Islet precursor cell (in vitro differentiated cells): Measurements from ENCODE around the gene IL17C.

Experiments
- DNase-seq: peaks from one replicate; pipeline ENCODE4 v3.0.0-alpha.2; 2018

IL17C gene

DNA sequence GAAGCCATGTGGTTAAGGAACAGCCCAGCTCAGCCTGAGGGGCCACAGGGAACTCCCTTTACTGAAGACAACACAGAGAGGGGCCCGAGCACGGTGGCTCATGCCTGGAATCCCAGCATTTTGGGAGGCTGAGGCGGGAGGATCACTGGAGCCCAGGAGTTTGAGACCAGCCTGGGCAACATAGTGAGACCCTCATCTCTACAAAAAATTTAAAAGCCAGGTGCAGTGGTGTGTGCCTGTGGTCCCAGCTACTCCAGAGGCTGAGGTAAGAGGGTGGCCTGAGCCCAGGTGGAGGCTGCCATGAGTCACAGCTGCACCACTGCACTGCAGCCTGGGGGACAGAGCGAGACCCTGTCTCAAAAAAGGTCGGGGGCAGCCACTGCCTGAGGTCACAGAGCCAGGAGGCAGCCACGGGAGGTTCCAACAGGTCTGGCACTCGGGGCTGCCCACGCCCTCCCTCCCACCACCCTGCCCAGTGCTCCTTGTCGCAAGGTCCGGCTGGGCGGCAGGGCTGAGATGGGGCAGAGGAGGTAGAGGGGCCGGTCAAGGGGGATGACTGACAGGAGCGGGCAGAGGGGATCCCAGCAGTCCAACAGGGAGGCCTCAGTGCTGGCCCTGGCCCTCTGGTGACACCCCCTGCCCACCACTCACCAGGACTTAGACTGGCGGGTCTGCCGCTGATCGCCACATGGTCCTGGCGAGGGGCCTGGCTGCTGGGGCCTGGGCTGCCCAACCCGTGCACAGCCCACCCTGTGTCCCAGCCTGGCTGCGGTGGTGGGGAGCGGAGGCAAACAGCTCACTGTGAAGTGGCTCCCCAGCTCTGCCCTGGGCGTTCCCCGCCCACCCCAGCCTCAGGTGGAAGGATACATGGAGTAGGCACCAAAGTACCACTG is 9.1 kb downstream of the IL17C start:
- DNase-seq: no peak

DNA sequence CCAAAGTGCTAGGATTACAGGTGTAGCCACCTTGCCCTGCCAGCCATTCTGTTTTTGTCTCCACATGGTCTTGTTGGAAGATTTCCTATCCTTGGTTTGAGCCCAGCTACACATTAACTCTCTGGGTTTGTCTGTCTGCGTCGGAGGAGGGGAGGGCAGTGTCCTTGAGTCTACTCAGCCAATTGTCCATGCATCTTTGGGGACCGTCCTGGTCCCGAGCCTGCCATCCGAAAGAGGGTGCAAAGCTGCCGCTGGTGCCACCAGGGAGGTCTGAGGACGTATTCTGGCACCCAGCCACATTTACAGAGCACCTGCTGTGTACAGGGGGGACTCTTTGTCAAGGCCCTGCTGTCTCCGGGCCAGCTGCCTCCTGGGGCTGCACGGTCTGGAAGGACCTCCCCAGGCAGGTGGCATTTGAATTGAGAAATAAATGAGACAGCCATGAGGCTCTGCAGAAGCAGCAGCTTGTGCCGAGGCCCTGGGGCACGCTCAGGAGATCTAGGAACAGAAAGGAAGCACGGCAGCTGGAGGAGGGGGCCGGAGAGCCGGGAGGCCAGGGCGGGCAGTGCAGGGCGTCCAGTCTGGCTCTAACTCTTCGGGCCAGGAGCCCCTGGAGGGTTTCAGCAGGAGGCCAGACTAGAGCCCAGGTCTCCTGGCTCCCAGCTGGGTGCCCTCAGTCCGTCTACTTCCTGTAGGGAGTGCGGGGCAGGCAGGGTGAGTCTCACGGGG is 11.0 kb downstream of the IL17C start:
- DNase-seq: no peak

DNA sequence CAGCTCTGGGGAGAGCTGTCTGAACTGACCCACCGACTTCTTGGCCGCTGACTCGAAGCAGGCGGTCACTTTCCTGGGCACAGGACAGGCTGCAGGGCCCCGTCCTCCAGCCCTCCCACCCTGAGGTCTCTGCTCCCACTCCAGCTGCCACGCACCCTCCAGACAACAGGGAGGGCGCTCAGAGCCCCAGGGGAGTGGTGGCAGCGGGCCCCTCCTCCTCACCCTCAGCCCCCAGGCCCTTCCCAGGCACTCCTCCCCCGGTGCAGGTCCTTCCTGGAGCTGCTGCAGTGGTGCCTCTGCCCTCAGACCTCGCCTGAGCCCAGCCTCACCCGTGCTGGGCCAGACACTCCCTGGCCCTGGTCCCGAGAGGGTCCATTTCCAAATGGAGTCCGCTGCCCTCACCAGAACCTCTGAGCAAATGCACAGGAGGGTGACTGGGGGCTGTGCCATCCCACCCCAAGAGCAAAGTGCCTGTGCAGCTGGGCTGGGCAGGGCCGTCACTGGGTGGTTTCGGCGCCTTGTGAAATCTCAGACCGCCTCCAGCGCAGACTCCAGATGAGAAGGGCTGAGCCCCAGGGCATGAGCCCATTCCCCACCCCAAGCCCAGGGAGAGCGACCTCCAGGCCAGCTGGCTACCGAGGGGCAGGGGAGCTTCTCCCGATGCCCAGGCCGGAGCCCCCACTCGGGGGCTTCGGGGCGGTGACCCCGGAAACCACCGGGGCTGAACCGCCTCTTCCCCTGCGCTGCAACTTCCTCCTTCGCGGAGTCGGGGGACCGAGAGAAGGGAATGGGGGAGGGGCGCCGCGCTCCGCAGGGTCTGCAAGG is 11.8 kb downstream of the IL17C start:
- no peak for DNase-seq

DNA sequence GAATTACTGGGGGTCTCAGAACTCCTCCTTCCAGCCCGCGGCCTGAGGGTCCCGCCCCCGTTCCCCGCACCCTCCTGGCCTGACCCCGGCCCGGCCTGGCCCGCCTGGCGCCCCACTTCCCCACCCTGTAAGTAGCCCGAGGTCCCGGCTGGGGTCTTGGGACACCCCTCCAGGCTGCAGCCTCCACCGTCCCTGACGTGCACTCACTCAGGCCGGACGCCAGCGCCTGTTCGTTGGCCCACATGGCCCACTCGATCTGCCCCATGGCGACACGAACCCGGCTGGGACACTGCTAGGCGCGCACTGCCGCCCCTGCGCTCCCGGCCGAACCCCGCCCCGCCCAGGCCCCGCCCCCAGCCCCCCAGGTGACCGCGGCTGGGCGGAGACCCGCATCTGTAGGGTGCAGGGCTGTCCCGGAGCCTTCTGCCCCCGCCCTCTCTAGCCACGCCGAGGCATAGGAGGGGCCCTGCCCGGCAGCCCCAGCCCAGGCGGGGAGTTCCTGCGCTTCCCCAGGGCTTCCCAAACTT is 12.4 kb downstream of the IL17C start, which contains the start of gene CYBA:
Gene CYBA (minus strand): TSS at position 305 of the 527 bp plus-strand sequence. CDS start 40 bp downstream, at position 265.
- peak; percentile 84 for DNase-seq

DNA sequence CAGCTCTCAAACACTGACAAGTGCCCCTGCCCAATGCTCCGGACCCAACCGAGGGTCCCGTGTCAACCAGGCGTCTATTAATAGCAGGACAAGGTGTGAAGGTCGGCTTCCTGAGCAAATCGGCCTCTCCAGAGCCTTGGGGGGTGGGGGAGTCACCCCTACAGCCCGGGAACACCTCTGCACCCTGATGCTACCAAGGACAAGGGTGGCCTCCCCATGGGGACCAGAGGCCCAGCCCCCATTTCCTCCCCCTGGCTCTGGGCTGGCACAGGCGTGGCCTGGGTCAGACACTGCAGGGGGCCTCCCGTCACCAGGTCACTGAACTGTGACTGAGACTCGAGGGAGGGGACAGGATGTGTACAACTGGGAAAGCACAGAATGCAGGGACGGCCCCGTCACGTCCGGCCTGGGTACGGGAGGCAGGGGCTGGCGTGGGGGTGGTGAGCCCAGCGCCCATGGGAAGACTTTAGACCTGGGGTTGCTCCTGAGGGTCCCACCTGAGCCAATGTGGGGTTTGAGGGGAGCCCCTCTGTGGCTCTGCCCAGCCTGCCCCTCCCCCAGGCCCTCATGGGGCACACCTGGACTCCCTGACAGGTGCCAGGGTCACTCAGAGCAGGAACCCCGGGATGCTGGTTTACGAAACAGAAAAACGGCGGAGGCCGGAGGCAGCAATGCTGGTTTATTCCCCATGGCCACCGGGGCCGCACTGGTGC is 13.1 kb downstream of the IL17C start:
- DNase-seq: no peak

DNA sequence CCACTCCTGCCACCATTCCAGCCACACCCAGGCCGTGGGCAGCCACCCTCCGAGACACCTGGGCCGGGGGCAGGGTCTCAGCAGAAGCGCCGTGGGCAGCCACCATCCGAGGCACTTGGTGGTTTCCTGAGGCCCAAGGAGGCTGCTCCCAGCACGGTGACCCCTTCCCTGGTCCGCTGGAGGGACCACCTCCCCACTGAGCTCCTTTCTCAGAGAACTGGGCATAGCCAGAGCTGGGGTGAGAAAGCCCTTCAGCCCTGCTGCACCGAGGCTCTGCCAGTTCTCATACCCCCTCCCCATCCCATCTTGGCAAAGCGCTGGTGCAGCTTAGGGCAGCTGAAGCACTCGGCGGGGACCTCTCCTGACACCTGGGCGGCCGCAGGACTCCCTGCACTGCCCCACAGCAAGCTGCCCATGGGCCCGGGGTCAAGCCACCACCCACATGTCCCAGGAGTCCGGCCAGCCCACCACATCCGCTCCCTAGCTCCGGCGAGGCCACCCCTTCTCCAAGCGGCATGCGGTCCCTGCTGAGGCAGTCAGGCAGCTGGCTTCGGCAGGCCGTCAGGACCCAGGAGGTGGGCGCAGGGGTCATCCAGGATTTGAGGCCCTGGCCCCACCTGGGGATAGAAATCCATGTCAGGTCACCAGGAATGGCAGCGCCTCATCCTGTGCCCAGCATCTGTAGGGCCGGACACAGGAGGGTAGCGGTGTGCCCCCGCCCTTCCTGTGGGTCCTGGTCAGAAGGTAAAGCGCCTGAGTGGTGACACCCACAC is 13.8 kb downstream of the IL17C start:
- no peak for DNase-seq

DNA sequence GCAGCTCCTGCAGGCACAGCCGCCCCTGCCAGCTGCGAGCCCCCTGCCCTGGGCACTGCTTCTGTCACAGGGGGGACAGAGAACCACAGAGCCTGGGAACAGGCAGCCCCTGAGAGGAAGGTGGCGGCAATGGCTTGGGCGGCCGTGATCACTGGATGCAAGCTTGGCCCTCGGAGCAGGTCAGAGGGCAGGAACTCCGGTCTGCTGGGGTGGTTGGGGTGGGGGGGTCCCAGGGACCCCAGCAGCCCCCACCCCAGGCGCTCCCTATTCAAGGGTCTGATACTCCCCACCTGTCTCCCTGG is 14.3 kb downstream of the IL17C start:
- no peak for DNase-seq

DNA sequence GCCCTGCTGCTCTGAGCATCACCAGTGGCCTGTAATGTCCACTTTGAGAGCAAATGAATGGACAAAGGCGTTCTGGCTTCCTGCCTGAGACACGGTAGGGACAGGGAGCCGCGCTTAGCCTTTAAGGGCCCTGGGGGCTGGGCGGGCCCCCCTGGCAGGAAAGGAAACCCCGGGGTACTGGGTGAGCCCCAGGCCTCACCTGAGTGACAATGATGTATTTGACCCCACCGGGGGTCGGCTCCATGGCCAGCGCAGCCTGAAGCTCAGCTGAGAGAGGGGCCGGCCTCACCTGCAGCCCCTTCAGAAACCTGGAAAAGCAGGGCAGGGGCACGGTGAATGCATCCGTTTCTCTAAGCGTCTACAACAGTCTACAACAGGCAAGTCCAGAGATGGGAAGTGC is 14.7 kb downstream of the IL17C start:
- no peak for DNase-seq

DNA sequence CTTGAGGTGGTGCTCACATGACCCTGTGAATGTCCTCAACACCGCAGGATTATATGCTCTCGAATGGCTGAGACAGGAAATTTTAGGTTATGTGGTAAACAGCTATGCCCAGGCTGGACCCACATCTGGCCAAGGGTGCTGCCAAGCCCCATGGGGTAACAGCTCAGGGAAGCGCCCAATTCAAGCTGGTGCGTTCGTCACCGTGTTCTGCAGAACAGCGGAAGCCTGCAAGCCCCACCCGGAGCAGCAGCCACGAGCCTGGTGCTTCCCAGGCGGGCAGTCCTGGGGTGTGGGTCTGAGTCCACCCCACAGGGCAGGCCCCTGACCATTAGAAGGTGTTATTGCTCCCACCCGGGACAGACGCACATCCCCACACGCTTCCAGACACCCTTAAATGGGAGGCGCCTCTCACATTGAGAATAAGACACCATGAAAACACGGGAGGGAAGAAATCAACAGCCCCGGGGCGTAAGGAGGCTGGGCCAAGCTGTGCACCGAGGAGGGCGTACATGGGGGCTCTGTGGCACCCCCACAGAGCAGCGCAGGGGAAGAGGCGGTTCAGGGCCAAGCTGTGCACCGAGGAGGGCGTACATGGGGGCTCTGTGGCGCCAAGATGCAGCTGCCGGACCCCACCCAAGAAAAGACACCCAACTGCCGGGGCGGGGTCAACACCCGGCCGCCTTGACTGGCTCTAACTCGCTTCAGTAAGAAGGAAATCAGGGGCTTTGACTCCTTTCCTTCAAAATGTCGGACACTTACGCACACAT is 15.4 kb downstream of the IL17C start:
- DNase-seq: no peak

DNA sequence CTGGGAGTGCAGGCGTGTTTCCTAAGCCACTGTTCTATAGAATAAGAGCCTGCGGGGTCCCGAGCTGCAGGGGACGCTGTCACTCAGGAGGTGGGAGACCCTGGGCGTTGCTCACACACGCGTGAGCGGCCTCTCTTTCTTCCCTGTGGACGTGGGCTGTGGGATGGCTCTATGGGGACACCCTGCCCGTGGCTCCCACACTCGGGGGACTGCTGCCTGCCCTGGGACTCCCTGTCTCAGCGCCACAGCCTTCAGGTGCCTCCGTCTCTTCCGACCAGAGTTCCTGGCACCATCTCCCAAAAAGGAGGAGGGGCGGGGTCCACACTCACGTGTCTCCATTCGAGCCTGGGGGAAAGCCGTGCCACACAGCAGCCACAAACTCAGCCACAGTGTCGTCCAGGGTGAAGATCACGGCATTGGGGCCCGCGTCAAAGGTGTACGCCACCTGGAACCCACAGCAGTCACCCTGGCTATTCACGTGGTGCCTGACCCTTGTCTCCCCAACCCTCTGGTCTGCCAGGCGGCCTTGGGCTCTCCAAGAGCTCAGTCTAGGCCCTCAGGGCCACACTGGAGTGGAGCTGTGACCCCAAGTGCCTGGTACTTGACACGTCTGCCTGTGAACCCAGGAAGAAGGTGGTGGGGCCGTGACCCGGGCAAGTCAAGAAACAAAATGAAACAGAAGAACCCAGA is 16.1 kb downstream of the IL17C start:
- DNase-seq: no peak

DNA sequence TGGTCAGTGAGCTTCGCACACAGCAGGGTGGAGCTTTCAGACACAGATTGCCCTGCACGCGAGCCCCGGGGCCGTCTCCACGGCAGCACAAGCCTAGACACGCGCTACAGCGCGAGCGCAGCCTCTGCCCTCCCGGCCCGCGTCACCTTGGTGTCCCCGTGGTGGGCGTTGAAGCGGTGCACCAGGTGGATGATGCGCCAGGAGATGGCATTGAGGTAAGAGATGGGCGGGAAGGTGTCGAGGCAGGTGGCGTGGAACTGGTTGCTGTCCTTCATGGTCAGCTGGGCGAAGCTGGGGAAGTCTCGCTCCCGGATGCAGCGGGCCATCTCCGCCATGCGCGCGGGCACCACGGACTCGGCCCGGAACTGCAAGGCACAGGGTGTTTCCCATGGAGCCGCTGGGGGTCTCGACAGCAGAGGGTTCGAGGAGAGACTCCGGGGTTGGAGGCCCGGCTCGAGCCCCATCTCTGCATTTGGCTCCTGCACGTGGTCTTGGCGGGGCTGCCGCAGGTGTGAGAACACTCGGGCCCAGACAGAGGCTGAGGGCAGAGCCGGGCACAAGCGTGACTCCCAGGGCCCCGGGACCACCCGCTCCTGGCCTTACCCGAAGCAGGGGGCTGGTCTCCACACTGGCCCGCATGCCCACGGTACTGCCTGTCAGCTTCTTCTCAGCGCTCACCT is 16.8 kb downstream of the IL17C start:
- DNase-seq: no peak

DNA sequence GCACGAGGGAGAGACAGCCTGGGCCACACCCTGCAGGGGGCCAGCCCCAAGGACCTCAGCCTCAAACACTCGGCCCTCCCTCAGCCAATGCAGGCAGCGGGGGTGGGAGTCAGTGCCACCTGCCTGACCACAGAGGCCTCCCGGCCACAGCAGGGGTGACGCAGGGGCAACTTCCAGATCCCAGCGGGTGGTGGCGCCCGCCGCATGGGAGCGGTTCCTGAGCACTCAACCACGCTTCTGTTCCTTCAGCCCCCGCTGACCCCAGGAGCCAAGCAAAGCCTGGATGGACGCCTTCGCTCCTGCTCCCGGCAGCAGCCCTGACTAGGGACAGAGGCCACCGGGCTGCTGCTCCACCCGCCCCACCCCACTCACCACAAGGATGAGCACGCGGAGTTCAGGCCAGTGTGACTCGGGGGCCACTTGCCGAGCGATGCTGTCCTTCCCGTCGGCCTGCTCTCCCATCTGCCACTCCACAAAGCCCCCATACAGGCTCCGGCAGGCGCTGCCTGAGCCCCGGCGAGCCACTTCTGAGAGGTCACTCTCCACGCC is 17.4 kb downstream of the IL17C start:
- DNase-seq: no peak

DNA sequence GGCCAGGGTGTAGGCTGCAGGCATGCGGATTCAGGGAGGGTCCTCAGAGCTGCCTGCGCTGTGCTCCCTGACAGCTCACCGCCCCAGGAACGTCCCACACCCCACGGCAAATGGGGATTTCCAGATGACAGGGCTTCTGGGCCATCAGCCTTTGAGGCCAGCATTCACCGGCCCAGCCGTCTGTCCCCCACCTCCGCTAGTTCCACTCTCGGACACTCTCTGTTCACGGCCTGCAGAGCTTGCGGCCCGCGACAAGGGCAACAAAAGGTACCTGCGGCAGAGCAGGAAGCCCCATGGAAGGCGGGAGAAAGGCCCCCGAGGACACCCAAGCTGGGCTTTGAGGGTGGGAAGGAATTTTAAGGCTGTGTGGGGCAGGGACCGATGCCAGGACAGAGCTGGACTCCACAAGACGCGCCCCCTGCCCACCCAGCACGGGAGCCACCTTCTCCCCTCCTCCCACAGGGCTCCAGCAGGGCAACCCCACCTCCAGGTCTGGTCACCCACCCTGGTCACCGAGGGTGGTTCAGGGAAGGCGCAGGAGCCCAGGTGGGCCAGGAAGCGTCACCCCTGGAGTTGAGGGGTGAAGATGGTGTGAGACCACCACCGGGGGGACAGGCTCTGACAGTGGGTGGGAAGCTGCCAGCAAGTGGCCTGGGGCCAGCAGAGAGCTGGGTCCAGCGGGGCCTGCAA is 18.1 kb downstream of the IL17C start:
- DNase-seq: no peak

DNA sequence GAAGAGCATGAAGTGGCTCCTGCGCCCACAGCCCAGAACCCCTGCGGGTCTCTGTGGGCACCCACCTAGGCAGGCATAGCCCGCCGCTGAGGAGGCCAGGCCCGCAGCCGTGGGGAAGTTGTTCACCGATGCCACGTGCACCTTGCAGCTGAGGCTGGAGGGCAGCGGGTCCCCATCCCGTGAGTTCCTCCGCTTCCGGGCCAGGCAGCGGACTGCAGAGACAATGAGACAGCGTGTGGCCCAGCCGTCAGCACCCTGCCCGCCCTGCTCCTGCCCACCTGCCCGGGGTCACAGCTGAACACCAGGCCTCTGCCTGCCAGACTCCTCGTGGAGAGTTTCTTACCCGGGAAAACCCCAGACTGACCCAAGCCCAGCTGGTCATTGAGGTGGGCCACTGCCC is 19.0 kb downstream of the IL17C start:
- DNase-seq: no peak

DNA sequence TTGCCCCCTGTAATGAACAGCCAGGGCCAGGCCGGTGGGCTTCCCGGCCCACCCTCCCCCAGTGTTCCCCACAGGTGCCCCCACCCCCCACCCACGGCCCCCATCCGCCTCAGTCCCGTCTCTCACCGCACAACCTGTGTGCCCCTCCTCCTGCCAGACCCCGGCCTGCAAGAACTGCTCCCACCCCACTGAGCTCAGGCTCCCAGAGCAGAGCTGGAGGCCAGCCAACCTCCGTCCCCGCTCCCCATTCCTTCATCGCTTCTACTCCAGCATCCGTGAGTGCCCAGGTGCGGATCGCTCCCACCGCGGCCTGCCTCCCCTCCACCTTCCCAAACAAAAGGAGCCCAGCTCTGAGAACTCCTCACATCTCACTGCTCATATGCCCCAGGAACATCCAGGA is 20.3 kb downstream of the IL17C start:
- DNase-seq: no peak

DNA sequence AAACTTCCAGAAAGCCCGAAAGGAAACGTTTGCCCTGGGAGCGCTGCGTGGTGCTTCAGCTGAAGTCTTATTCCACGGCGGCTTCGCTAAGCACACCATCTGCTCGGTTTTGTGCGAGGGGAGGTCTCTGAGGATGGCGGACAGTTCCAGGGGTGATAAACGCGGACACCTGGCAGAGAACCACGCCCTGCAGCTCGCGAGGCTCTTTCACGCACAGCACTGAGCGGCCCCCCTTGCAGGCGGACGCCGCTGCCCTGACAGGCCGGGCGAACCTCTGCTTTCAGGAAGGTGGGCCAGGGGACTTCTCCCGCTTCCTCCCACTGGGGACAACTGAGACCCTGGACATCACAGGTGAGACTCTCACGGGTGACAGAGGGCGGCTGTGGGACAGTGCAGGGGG is 20.8 kb downstream of the IL17C start:
- DNase-seq: no peak

DNA sequence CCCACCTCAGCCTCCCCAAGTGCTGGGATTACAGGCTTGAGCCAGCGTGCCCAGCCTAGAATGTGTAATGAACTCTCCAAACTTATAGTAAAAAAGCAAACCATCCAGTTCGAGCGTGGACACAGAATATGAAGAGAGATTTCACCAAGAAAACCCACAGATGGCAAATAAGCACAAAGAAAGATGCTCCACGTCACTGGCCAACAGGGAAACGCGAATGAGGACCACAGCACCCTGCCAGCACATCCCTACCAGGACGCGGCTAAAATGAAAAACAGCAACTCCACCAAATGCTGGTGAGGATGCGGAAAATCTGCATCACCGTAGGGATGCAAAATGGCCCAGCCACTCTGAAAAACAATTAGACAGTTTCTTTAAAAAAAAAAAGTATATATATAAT is 23.1 kb downstream of the IL17C start:
- no peak for DNase-seq

DNA sequence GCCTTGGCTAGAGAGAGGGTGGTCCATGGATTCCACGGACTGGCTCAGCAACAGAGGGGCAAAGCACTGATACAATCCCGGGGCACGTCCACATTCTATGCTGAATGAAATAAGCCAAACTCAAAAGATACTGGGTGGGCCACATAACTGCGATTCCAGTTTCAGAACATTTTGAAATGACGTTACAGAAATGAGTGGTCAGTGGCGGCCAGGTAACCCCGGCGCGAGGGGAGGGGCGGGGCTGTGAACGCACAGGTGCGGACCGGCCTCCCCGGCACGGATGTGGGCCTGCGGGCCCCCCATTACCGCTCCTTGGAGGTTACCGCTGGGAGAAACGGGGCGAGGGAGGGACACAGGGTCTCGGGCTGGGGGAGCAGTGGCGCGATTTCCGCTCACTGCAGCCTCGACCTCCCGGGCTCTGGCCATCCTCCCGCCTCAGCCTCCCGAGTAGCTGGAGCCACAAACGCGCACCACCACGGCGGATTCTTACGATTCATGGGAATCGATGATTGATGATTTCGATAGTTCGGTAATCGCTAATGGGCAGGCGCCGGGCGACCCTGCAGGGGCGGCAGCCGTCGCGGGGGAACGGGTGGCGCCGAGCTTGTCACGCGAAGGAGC is 24.0 kb downstream of the IL17C start:
- no peak for DNase-seq
